Sigmoid colon (tissue), 4 donors: ENCODE results near the gene LSMEM2.
A peak's percentile ranks its signal among the peaks of the same experiment; 100 is the strongest.

Experiments
- EP300 ChIP-seq, 4 donors: sonication (generic); formaldehyde crosslinking; IDR thresholded peaks; one replicate each; pipeline ENCODE4 v1.6.1; 2017; ENCODE audit warnings: antibody characterized with exemption in 4 of 4
- POLR2A ChIP-seq, 2 donors: fragments of 450-650 bp; IDR thresholded peaks; one replicate each; pipeline ENCODE4 v1.6.1; 2016; ENCODE audit warnings: antibody characterized with exemption in 2 of 2, mild to moderate bottlenecking in 2 of 2, moderate library complexity in 2 of 2
- TF ChIP-seq, protein P1 (sequence below), 4 experiments: fragments of 450-650 bp in 3 of 4; fragments of 200-600 bp in 1 of 4; IDR thresholded peaks; one replicate each; pipeline ENCODE4 v1.5.1; 2016 to 2019; ENCODE audit warnings: antibody characterized with exemption in 4 of 4, mild to moderate bottlenecking in 3 of 4, moderate library complexity in 2 of 4

DNA sequence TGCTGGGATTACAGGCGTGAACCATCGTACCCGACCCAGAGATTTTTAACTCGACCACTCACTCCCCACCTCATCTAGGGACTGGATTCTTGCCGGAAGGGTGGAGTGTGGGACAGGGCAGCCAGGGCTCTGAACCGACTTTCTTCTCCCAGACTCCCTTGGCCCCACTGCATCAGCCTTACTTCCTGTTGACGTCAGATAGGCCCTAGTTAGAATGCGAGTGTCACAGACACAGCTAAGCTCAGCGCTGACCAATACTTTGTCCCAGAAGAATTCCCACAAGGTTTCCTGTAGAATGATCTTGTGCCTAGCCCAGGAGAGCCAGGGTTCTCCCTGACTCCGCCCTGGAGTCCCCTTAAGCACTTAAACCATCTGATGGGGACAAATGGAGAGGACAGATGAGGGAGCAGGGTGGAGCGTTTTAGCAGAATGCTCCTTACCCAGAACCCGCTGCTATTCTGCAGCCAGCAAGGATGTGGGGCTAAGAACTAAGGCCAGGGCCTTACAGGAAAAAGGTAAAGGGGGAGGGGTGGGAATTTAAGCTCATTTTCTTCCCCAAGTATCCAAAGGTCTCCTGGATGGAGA lies 54.9 kb downstream of the LSMEM2 start:
- TF ChIP-seq, protein P1, sequence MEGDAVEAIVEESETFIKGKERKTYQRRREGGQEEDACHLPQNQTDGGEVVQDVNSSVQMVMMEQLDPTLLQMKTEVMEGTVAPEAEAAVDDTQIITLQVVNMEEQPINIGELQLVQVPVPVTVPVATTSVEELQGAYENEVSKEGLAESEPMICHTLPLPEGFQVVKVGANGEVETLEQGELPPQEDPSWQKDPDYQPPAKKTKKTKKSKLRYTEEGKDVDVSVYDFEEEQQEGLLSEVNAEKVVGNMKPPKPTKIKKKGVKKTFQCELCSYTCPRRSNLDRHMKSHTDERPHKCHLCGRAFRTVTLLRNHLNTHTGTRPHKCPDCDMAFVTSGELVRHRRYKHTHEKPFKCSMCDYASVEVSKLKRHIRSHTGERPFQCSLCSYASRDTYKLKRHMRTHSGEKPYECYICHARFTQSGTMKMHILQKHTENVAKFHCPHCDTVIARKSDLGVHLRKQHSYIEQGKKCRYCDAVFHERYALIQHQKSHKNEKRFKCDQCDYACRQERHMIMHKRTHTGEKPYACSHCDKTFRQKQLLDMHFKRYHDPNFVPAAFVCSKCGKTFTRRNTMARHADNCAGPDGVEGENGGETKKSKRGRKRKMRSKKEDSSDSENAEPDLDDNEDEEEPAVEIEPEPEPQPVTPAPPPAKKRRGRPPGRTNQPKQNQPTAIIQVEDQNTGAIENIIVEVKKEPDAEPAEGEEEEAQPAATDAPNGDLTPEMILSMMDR (IDR thresholded peaks at IDR 0.05) = no peak
- TF ChIP-seq POLR2A (IDR thresholded peaks at IDR 0.05) = no peak
- peak in 1 of 4 donors; percentile 25 for TF ChIP-seq EP300 (IDR thresholded peaks at IDR 0.05)
